GM21447 (cell line): ENCODE data around the gene FRMPD1.
"Not testable (repeated sequence)": the region's sequence is repeated elsewhere in the genome, so short reads cannot be mapped to it uniquely, and the experiment has no call there.

ENCODE experiments used
- ATAC-seq: cut with Tn5 transposase; IDR thresholded peaks from one replicate; pipeline ENCODE4 v1.9.1; 2021; ENCODE audit not compliant: unreplicated experiment

FRMPD1 gene

GRCh38 chr9:37730839-37731238 lies 80.1 kb downstream of the FRMPD1 start:
- ATAC-seq, result no peak

GRCh38 chr9:37732086-37732741 lies 81.5 kb downstream of the FRMPD1 start:
- no peak for ATAC-seq

GRCh38 chr9:37732952-37733351 lies 82.2 kb downstream of the FRMPD1 start:
- no peak for ATAC-seq

GRCh38 chr9:37739222-37739621 lies 88.5 kb downstream of the FRMPD1 start:
- no peak for ATAC-seq

- no peak for ATAC-seq
These were observed 89.4 kb downstream of the FRMPD1 start for GRCh38 chr9:37740128-37740527.

- no peak for ATAC-seq
These were observed 90.0 kb downstream of the FRMPD1 start for GRCh38 chr9:37740631-37741328.

- no peak for ATAC-seq
These were observed 95.2 kb downstream of the FRMPD1 start for GRCh38 chr9:37745970-37746369.

GRCh38 chr9:37746448-37747270 lies 95.9 kb downstream of the FRMPD1 start:
- no peak for ATAC-seq

- ATAC-seq, result peak; percentile 69
These were observed 96.6 kb downstream of the FRMPD1 start for GRCh38 chr9:37747271-37747753.

GRCh38 chr9:37749129-37749528 lies 98.4 kb downstream of the FRMPD1 start:
- no peak for ATAC-seq

- ATAC-seq, result no peak
These were observed 100.4 kb downstream of the FRMPD1 start for GRCh38 chr9:37751186-37751585.

- ATAC-seq, result not testable (repeated sequence)
These were observed 101.0 kb downstream of the FRMPD1 start for GRCh38 chr9:37751704-37752103.

GRCh38 chr9:37752112-37752511 lies 101.4 kb downstream of the FRMPD1 start:
- not testable (repeated sequence) for ATAC-seq

- ATAC-seq, result no peak
These were observed 102.1 kb downstream of the FRMPD1 start for GRCh38 chr9:37752642-37753488.

GRCh38 chr9:37753489-37754190 lies 102.9 kb downstream of the FRMPD1 start, which contains the start of gene TRMT10B:
Gene TRMT10B, plus strand, starts transcription at chr9:37753805. Its CDS starts 8,127 bp downstream, at chr9:37761932.
- ATAC-seq, result peak; percentile 93

GRCh38 chr9:37758747-37759146 lies 108.0 kb downstream of the FRMPD1 start:
- no peak for ATAC-seq

GRCh38 chr9:37760416-37761161 lies 109.8 kb downstream of the FRMPD1 start:
- no peak for ATAC-seq

GRCh38 chr9:37761511-37761910 lies 110.8 kb downstream of the FRMPD1 start:
- ATAC-seq, result no peak

GRCh38 chr9:37765263-37765662 lies 114.5 kb downstream of the FRMPD1 start:
- not testable (repeated sequence) for ATAC-seq
